K562 (cell line): Measurements from ENCODE around the gene SUCNR1. TPM values are rescaled to one million over a fixed set of nuclear protein-coding genes. Genes with fewer than 3 reads are reported as not detected.

Experiments used
- ATAC-seq: fragments of 200-7000 bp; cut with Tn5 transposase; 3 replicates; pipeline ENCODE4 v1.9.1; 2020; ENCODE audit warnings: moderate library complexity
- BruUV-seq: library from RNA; stranded (reverse); fragments of 400-500 nt; replicated peaks from 2 replicates; lab custom pipeline; 2021; lab: Mats Ljungman, UMichigan
- CTCF ChIA-PET: fragments of 300-600 bp; formaldehyde crosslinking; extraction: SDS; loops from one replicate; lab custom pipeline; 2021; ENCODE audit warnings: low intra/inter-chr PET ratio; lab: Yijun Ruan, JAX
- POLR2A ChIA-PET: fragments of 300-600, 350-650 bp; sonication (Branson Sonifier 250); formaldehyde crosslinking; extraction: SDS; loops from one replicate; lab custom pipeline; 2021; ENCODE audit warnings: antibody characterized with exemption, inconsistent platforms; lab: Yijun Ruan, JAX
- DNase-seq, 4 experiments: peaks; one replicate each; pipeline versions ENCODE4 v3.0.0 to v3.0.0-alpha.2; 2011 to 2018; ENCODE audit warnings: low spot score in 3 of 4, mixed read lengths in 3 of 4; ENCODE audit errors: extremely low read depth in 1 of 4
- FAIRE-seq: peaks from 2 replicates; lab custom pipeline; 2011; peaks lifted over from hg19 to GRCh38; lab: Jason Lieb, UNC
- H2AFZ ChIP-seq: 2 replicates; pipeline ENCODE4 v1.6.0; 2011; ENCODE audit warnings: low read depth, low read length, control low read depth, inconsistent platforms
- H3K27ac ChIP-seq: fragments of 200-600 bp; 3 replicates; pipeline ENCODE4 v1.8.0; 2011; ENCODE audit warnings: low read depth, mild to moderate bottlenecking, control low read depth, inconsistent platforms, low read length, moderate library complexity, mixed read lengths; ENCODE audit errors: extremely low read depth
- H3K27me3 ChIP-seq, 2 experiments: fragments of 300-600 bp in 1 of 2; 2 replicates in 1 of 2; 3 replicates in 1 of 2; pipeline versions ENCODE4 v1.6.0 to v1.8.0; 2011; ENCODE audit warnings: inconsistent platforms in 2 of 2, low read length in 2 of 2, mild to moderate bottlenecking in 1 of 2, mixed read lengths in 1 of 2, moderate library complexity in 1 of 2; ENCODE audit not compliant: control insufficient read depth in 2 of 2, insufficient read depth in 2 of 2
- H3K36me3 ChIP-seq: fragments of 300-600 bp; 3 replicates; pipeline ENCODE4 v1.8.0; 2011; ENCODE audit warnings: mild to moderate bottlenecking, low read length, inconsistent platforms; ENCODE audit not compliant: control insufficient read depth, insufficient read depth
- H3K4me1 ChIP-seq, 2 experiments: fragments of 200-600 bp in 1 of 2; replicated peaks in 1 of 2; 2 replicates in 1 of 2; 3 replicates in 1 of 2; pipeline versions ENCODE4 v1.5.1 to v1.8.0; 2011; ENCODE audit warnings: inconsistent platforms in 2 of 2, low read length in 2 of 2, mild to moderate bottlenecking in 1 of 2, mixed read lengths in 1 of 2, moderate library complexity in 1 of 2; ENCODE audit not compliant: control insufficient read depth in 2 of 2, insufficient read depth in 2 of 2
- H3K4me2 ChIP-seq: 2 replicates; pipeline ENCODE4 v1.6.1; 2011; ENCODE audit warnings: low read length, control low read depth, inconsistent platforms, mixed read lengths; ENCODE audit not compliant: insufficient read depth
- H3K4me3 ChIP-seq: fragments of 200-600 bp; sonication (generic), shearing (Covaris generic); 2 replicates; pipeline ENCODE4 v1.5.1; 2016; ENCODE audit warnings: control low read depth, inconsistent platforms
- H3K79me2 ChIP-seq: fragments of 200-600 bp; 3 replicates; pipeline ENCODE4 v1.8.0; 2011; ENCODE audit warnings: low read length, inconsistent platforms; ENCODE audit not compliant: control insufficient read depth, insufficient read depth
- H3K9ac ChIP-seq, 2 experiments: 2 replicates each; pipeline versions ENCODE4 v1.6.0 to v1.6.1; 2011; ENCODE audit warnings: low read depth in 2 of 2, low read length in 2 of 2, control low read depth in 1 of 2, inconsistent platforms in 1 of 2, mild to moderate bottlenecking in 1 of 2, mixed read lengths in 1 of 2; ENCODE audit not compliant: insufficient read depth in 1 of 2
- H3K9me1 ChIP-seq: one replicate; pipeline ENCODE4 v1.6.0; 2011; ENCODE audit warnings: inconsistent platforms, mild to moderate bottlenecking, low read length, moderate library complexity; ENCODE audit not compliant: control insufficient read depth, insufficient read depth
- H3K9me3 ChIP-seq: replicated peaks from 2 replicates; pipeline ENCODE4 v1.5.1; 2011; ENCODE audit warnings: low read depth, low read length, inconsistent platforms; ENCODE audit not compliant: control insufficient read depth, insufficient read depth
- H4K20me1 ChIP-seq: replicated peaks from 2 replicates; pipeline ENCODE4 v1.6.1; 2011; ENCODE audit warnings: low read length, inconsistent platforms, mixed read lengths; ENCODE audit not compliant: control insufficient read depth, insufficient read depth
- ATF2 ChIP-seq: sonication (generic); formaldehyde crosslinking; IDR thresholded peaks from 2 replicates; pipeline ENCODE4 v1.8.1; 2022; ENCODE audit warnings: missing genetic modification reagents
- EP300 ChIP-seq: IDR thresholded peaks from 2 replicates; pipeline ENCODE4 v1.6.1; 2012; ENCODE audit warnings: low read length, improper control_type of control experiment
- MLLT1 ChIP-seq, 2 experiments: fragments of 450-650 bp; IDR thresholded peaks; 2 replicates each; pipeline ENCODE4 v1.6.1; 2016
- STAT5B ChIP-seq: fragments of 250-450 bp; sonication (Bioruptor Pico); IDR thresholded peaks from 2 replicates; pipeline ENCODE4 v1.8.0; 2021; ENCODE audit warnings: mild to moderate bottlenecking, inconsistent platforms
- TFAP4 ChIP-seq: sonication (generic); formaldehyde crosslinking; IDR thresholded peaks from 2 replicates; pipeline ENCODE4 v1.8.0; 2022; ENCODE audit warnings: missing genetic modification reagents, mild to moderate bottlenecking, moderate library complexity, borderline replicate concordance
- ZBTB34 ChIP-seq: fragments of 250-450 bp; sonication (Bioruptor Pico); IDR thresholded peaks from 2 replicates; pipeline ENCODE4 v1.8.0; 2021; ENCODE audit warnings: mild to moderate bottlenecking, moderate library complexity
- ZNF212 ChIP-seq: fragments of 450-650 bp; formaldehyde crosslinking; IDR thresholded peaks from 2 replicates; pipeline ENCODE4 v1.4.0; 2020; ENCODE audit warnings: mild to moderate bottlenecking
- in situ Hi-C: fragments of 300-500 bp; cut with MboI; formaldehyde crosslinking; loops from 4 replicates; pipeline ENCODE4 v1.15.0; 2018; ENCODE audit warnings: inconsistent platforms, mixed read lengths
- intact Hi-C: fragments of 100-400 bp; cut with micrococcal nuclease; formaldehyde crosslinking; loops from 2 replicates; pipeline ENCODE4 v1.14.2; 2022
- polyA plus RNA-seq, 8 experiments: library from polyadenylated mRNA; depleted of rRNA in 4 of 8; stranded (reverse) in 5 of 8; unstranded in 3 of 8; fragments of >200 nt; fragmentation: Nextera tagmentation in 2 of 8; fragmentation: Illumina TruSeq in 1 of 8; extraction: Ambion mirVana in 2 of 8; extraction: Trizol in 1 of 8; gene quantifications; 2 replicates each; pipeline versions ENCODE4 v1.2.1 to v1.2.3, GENCODE V29; 2011 to 2014; ENCODE audit warnings: inconsistent platforms in 1 of 8, missing spikeins in 1 of 8
- total RNA-seq, 7 experiments: library from RNA; depleted of rRNA in 6 of 7; stranded (reverse); fragments of >200 nt in 6 of 7; fragmentation: Illumina TruSeq in 2 of 7; extraction: Trizol in 2 of 7; gene quantifications; 2 replicates each; pipeline versions ENCODE4 v1.2.1 to v1.2.3, GENCODE V29; 2011 to 2021; ENCODE audit warnings: low replicate concordance in 1 of 7

SUCNR1 gene
- total and polyA plus RNA-seq, 9 of the 15 experiments (the other 6 are each of a cell fraction or from before 2014, with no cell fraction given) = 0.04 to 0.54 (median 0.13) TPM

- FAIRE-seq (no peak), ATAC-seq (no peak), DNase-seq (no peak)
- H3K9me1 ChIP-seq = no peaks in the 10 kb centered on the region
- no peaks in the 10 kb centered on the region for H3K27me3 ChIP-seq
- in situ Hi-C loops (no loop called here), intact Hi-C loops (no loop called here)
- H3K9me3 ChIP-seq = no peaks in the 10 kb centered on the region
- H3K79me2 ChIP-seq = no peaks in the 10 kb centered on the region
- no peak overlapping the region for H2AFZ ChIP-seq
- ChIA-PET POLR2A (no interaction called here), CTCF (no interaction called here)
- H3K36me3 ChIP-seq = no peaks in the 10 kb centered on the region
- no peak overlapping the region for H3K9ac ChIP-seq
- no peak overlapping the region for H3K27ac ChIP-seq
- peaks cover 0 to 16% of the 10 kb centered on the region in 2 experiments; a peak in 4 of 5 replicates for H3K4me1 ChIP-seq
- no TSS peak for BruUV-seq
- TF ChIP-seq ZBTB34 = no peak
- TF ChIP-seq EP300 = no peak
- no peak for TF ChIP-seq MLLT1 (IDR thresholded peaks at IDR 0.05)
- TF ChIP-seq TFAP4 (CRISPR knock-in tag) = no peak
- no peak for TF ChIP-seq ZNF212 (CRISPR knock-in tag)
- TF ChIP-seq STAT5B (CRISPR knock-in tag) = no peak
- no peak for TF ChIP-seq ATF2 (CRISPR knock-in tag)
- H3K4me2 ChIP-seq = no peak overlapping the region
- H3K4me3 ChIP-seq = no peak overlapping the region
- H4K20me1 ChIP-seq = no peaks in the 10 kb centered on the region
Measured at GRCh38 chr3:151899996-151900395, 26.6 kb downstream of the SUCNR1 start.
